DMS53 (cell line): Measurements from ENCODE around the gene C7.
"Not testable (repeated sequence)": the region's sequence is repeated elsewhere in the genome, so short reads cannot be mapped to it uniquely, and the experiment has no call there.

Source experiments
- DNase-seq: peaks from one replicate; lab custom pipeline; 2025; lab: John Stamatoyannopoulos, UW

The C7 gene

GRCh38 chr5:40909264-40909663 is at the start of gene C7:
TSS of gene C7 (plus strand) at chr5:40909497. CDS start at chr5:40909611, 114 bp downstream.
- no peak for DNase-seq

GRCh38 chr5:40860711-40861110 is 48.6 kb upstream of the C7 start:
- DNase-seq, result no peak

- not testable (repeated sequence) for DNase-seq
Observed at GRCh38 chr5:40865004-40865403, 44.3 kb upstream of the C7 start.

GRCh38 chr5:40866844-40867243 is 42.5 kb upstream of the C7 start:
- no peak for DNase-seq

DNA sequence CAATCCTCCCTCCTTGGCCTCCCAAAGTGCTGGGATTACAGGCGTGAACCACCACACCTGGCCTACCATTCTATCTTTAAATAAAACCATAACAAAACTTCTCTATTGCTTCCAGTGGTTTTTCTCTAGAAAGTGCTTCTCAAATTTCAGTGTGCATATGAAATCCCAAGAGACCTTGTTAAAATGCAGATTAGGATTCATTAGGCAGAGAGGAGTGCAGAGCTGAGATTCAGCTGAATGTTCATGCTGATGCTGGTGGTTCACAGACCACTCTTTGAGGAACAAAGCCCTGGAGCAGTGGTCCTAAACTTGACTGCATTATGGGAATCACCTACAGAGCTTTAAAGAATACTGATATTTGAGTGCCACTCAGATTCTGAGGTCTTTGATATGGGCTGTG is 39.9 kb upstream of the C7 start:
- DNase-seq, result no peak

GRCh38 chr5:40871177-40871576 is 38.1 kb upstream of the C7 start:
- no peak for DNase-seq

GRCh38 chr5:40872253-40872652 is 37.0 kb upstream of the C7 start:
- not testable (repeated sequence) for DNase-seq

DNA sequence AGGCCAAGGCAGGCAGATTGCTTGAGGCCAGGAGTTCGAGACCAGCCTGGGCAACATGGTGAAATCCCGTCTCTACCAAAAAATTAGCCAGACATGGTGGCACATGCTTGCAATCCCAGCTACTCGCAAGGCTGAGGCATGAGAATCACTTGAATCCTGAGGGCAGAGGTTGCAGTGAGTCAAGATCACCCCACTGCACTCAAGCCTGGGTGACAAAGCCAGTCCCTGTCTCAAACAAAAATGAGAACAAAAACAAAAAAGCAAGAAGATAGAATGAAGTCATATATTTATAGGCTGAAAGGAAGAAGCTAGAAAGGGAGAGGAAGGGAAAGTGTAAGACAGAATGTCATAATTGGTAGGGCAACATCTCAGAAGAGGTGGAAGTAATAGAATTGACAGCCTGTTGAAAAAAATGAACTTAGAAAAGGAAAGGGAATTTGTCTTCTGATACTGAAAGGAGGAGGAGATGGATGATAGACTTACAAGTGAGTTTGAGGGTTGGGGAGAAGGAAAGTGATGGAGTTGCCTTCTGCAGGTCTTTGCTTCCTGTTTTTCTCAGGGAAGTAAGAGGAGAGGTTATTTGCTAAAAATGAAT is 35.9 kb upstream of the C7 start:
- DNase-seq, result no peak

GRCh38 chr5:40875958-40876357 is 33.3 kb upstream of the C7 start:
- no peak for DNase-seq

GRCh38 chr5:40877371-40877988 is 31.8 kb upstream of the C7 start:
- peak; percentile 20 for DNase-seq

DNA sequence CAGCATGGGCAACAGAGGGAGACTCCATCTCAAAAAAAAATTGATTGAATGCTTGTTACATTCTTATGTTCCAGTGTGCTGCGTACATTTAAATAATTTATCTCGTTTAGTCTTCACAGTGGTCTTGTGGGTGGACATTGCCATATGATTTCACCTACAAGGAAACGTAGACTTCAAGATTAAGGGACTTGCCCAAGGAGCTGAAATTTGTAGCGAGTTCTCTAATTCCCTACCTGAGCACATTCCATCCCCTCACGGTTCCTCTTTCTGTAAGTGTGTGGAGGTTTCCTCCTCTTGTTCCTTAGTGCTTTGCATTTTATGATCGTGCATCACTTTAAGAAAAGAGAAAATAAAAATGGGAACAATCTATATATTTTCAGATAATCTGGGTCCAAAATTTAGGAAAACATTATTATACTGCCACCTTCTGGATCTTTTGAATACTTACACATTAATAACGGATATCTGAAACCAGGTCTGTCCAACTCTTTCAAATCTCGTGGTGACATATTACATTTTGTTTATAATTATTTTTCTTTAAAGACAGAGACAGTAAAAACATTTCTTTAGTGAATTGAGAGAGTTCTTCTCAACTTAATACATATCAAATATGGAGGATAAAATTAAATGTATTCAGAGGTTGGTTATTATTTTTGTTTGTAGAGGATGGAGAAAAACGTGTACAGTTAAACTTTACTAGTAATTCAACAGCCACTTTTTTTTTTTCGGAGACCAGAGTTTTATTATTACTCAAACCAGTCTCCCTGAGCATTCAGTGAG is 29.9 kb upstream of the C7 start:
- peak; percentile 38 for DNase-seq

GRCh38 chr5:40882291-40882690 is 27.0 kb upstream of the C7 start:
- no peak for DNase-seq

DNA sequence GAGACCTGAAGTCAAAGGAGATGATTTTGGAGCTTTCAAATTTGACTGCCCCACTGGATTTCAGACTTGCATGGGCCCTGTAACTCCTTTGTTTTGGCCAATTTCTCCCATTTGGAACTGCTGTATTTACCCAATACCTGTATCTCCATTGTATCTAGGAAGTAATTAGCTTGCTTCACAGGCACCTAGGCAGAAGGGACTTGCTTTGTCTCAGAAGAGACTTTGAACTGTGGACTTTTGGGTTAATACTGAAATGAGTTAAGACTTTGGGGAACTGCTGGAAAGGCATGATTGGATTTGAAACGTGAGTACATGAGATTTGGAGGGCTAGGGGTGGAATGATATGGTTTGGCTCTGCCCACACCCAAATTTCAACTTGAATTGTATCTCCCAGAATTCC is 26.2 kb upstream of the C7 start:
- not testable (repeated sequence) for DNase-seq

DNA sequence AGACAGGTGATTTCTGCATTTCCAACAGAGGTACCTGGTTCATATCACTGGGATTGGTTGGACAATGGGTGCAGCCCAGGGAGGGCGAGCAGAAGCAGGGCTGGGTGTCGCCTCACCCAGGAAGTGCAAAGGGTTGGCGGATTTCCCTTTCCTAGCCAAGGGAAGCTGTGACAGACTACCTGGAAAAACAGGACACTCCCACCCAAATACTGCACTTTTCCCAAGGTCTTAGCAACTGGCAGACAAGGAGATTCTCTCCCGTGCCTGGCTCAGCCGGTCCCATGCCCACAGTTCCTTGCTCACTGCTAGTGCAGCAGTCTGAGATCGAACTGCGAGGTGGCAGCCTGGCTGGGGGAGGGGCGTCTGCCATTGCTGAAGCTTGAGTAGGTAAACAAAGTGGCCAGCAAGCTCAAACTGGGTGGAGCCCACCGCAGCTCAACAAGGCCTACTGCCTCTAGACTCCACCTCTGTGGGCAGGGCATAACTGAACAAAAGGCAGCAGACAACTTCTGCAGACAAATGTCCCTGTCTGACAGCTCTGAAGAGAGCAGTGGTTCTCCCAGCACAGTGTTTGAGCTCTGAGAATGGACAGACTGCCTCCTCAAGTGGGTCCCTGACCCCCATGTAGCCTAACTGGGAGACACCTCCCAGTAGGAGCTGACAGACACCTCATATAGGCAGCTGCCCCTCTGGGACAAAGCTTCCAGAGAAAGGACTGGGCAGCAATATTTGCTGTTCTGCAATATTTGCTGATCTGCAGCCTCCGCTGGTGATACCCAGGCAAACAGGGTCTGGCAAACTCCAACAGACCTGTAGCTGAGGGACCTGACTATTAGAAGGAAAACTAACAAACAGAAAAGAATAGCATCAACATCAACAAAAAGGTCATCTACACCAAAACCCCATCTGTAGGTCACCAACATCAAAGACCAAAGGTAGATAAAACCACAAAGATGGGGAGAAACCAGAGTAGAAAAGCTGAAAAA is 13.6 kb upstream of the C7 start:
- DNase-seq, result peak; percentile 19

- peak; percentile 70 for DNase-seq
Observed at GRCh38 chr5:40904205-40904993, 4.9 kb upstream of the C7 start.

- no peak for DNase-seq
Observed at GRCh38 chr5:40904994-40905306, 4.3 kb upstream of the C7 start.

GRCh38 chr5:40906351-40906751 is 2.9 kb upstream of the C7 start:
- DNase-seq, result no peak

- no peak for DNase-seq
Observed at GRCh38 chr5:40909723-40910122, 426 bp downstream of the C7 start.

- DNase-seq, result no peak
Observed at GRCh38 chr5:40911266-40911665, 2.0 kb downstream of the C7 start.

DNA sequence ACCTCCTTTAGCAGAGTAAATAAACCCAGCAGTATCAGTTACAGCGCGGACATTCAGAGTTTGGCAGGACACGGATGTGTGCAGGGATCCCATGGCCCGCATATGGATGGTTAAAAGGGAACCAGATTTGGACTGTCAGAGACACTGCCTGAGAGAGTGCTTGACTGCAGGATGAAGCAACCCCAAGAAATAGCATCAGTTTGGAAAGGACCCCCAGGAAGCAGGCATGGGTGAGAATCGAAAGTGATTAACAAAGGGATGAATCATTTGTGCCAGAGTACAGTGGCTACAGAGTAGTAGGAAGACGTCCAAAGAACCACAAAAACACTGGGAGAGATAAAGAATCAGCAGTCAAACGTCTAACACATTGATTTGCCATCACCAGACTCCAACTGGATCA is 5.5 kb downstream of the C7 start:
- DNase-seq, result no peak

DNA sequence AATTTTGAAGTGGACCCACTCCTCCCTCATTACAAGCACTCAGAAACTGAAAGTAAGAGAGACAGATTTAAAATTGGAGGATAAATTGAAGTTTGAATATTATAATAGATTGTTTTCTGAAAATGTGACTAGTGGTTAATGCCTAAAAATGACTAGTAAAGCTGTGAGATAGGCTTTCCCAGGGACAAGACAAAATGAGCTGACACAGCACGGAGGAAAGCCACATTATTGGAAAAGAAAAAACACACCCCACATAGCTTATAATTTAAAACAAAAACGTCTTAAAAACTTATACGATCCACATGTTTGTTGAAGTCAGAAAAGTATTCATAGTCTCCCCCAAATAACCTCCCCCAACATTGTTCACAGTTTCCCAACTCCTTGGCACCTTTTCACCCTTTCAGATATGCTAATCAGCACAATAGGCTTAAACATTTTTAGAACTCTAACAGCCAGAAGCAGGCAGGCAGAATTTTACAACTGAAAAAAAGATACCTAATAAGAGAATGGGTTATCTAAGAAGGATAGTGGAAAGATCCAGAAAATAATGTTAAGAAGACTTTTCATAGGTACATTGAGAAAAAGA is 6.1 kb downstream of the C7 start:
- DNase-seq, result no peak
